Fibroblast of pulmonary artery (primary cell): ENCODE measurements around the gene DYNC1LI2.

Experiments
- DNase-seq: peaks from one replicate; pipeline ENCODE4 v3.0.0-alpha.2; 2010; ENCODE audit warnings: low read depth
- H3K4me3 ChIP-seq: replicated peaks from 2 replicates; pipeline ENCODE4 v1.5.1; 2011; ENCODE audit warnings: low read depth, mild to moderate bottlenecking, control low read depth, low read length, moderate library complexity
- TF ChIP-seq, protein P1 (sequence below): IDR thresholded peaks from 2 replicates; pipeline ENCODE4 v1.5.1; 2011; ENCODE audit warnings: mild to moderate bottlenecking, control low read depth, low read length, inconsistent platforms; ENCODE audit errors: missing control alignments

The DYNC1LI2 gene

DNA sequence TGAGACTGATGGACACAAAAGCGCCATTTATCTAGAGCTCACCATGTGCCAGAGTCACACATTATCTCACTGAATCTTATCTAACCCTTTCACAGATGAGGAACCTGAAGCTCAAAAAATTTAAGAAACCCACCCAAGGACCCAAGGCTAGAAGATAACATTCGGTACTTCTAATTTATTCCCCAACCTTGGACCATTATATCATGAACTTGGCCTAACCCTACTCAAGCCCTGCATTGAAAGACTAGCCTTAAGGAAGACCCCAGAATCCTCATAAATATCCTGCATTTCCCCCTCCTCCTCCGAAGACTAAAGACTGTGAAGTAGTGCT is 548 bp upstream of the DYNC1LI2 start:
- TF ChIP-seq, protein P1, sequence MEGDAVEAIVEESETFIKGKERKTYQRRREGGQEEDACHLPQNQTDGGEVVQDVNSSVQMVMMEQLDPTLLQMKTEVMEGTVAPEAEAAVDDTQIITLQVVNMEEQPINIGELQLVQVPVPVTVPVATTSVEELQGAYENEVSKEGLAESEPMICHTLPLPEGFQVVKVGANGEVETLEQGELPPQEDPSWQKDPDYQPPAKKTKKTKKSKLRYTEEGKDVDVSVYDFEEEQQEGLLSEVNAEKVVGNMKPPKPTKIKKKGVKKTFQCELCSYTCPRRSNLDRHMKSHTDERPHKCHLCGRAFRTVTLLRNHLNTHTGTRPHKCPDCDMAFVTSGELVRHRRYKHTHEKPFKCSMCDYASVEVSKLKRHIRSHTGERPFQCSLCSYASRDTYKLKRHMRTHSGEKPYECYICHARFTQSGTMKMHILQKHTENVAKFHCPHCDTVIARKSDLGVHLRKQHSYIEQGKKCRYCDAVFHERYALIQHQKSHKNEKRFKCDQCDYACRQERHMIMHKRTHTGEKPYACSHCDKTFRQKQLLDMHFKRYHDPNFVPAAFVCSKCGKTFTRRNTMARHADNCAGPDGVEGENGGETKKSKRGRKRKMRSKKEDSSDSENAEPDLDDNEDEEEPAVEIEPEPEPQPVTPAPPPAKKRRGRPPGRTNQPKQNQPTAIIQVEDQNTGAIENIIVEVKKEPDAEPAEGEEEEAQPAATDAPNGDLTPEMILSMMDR = no peak
- no peak for DNase-seq
- peak overlapping the region; percentile 91 for H3K4me3 ChIP-seq

- TF ChIP-seq, protein P1 = no peak
- DNase-seq = no peak
- peak overlapping the region; percentile 91 for H3K4me3 ChIP-seq
Observed at GRCh38 chr16:66751053-66751302, 431 bp downstream of the DYNC1LI2 start.

DNA sequence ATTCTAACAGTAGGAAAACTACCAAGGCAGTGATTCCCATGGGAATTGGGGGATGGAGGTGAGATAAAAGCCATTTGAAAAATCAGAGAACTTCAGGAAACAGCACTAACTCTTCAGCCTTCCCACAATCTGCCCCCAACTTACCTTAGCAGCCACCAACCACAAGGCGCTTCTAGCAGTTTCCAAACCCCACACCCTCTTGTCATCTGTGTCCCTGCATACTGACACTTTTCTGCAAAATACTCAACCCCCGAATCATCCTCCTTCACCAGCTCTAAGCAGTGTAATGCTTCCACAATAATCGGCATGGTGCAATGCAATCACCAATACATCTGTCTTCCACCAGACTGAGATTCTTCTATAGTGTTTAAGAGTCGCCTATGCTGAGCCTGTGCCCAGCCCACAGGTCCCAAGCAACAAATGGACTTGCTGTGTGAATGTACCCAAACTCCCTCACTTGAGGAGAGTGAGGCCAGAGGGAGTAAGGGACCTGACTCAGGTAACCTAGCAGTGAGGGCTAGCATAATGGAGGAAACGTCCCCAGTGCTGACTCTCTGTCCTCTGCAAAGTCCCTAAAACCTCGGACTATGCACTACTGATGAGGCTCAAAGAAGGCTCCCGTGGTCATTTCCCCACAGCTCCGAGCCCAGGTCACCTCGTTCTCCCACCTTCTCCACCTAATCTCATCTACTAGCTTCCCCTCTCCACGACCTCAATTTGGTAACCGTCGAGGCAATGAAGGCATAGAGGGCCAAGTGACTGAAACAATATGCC is 943 bp downstream of the DYNC1LI2 start:
- no peak for DNase-seq
- H3K4me3 ChIP-seq = peak overlapping the region; percentile 91
- TF ChIP-seq, protein P1 = no peak

GRCh38 chr16:66746682-66747081 is 4.7 kb downstream of the DYNC1LI2 start:
- no peak for DNase-seq
- TF ChIP-seq, protein P1 = no peak
- H3K4me3 ChIP-seq = no peak overlapping the region

DNA sequence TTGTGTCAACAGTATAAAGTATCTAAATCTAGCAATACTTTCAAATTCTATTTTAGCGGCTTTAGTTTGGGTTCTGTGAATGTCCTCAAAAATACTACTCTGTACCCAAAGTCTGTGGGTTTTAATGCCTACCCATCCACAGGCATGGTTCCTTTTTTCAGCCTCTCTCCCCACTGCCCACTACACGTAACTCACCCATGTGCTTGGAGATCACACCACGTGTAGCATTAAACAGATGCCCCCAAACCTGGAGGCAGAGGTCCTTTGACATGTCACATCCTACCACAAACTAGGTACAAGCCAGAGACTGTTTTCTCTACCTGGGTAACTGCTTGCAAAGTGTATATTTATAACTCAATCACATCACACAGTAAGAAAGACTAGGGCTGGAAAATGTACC is 5.4 kb downstream of the DYNC1LI2 start:
- H3K4me3 ChIP-seq = no peak overlapping the region
- DNase-seq = no peak
- TF ChIP-seq, protein P1 = no peak

DNA sequence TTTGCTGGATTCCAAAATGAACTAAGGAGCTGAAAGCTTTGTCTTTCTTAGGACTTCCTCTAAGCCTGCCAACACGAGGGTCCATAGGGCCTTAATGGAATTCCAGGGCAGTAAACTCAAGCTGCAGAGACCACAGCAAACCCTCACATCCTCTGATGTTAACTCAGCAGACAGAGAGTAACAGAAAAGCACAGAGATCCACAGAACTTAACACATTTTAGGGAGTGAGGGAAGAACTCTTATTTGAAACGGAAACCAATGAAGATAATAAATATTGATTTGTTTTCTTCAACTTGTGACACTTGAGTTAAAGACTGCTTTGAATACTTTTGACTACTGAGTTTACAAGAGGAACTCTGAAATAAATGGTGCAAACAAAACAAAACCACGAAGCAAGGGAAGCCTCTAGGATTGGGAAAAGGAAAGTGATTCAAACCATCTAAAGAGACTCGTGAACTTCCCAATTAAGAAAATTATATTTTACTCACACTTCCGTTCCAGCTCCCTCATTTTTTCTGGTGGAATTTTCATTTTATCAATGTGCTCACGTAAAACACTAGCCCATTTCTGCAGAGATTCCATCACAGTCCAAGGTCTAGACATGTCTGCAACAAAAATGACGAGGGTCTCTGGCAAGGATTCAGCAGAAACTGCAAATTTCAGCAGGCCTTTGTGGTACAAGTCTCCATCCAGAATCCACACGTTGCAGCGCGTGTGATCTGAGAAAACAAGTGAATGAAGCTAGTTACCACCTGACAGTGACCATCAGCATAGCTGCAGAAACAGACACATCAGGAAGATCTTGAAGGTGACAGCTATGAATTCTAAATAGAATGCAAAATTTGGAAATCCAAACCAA is 9.2 kb downstream of the DYNC1LI2 start:
- peak; percentile 53 for DNase-seq
- H3K4me3 ChIP-seq = peak overlapping the region; percentile 3

More for the DNA sequence above, 9.2 kb downstream of the DYNC1LI2 start:
- TF ChIP-seq, protein P1 = no peak
